Measurements from ENCODE around the gene OSBPL10.

DNA sequence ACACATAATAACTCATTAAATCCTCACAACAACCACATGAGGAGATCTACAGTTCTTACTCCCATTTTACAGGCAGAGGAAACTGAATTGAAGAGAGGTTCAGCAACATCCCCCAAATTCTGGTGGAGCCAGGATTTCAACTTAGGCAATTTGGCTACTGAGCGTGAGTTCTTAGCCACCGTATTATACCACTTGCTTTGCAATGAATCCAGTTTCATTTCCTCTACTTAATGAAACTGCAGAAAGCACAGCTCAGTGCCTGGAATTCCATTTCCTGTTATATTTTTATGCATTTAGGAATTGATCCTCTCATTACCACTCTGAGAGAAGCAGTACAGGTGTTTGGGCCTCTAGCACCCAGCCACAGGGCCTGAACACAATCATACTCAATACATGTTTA is 4.8 kb upstream of the OSBPL10 start:
- TF ChIP-seq, protein P1, sequence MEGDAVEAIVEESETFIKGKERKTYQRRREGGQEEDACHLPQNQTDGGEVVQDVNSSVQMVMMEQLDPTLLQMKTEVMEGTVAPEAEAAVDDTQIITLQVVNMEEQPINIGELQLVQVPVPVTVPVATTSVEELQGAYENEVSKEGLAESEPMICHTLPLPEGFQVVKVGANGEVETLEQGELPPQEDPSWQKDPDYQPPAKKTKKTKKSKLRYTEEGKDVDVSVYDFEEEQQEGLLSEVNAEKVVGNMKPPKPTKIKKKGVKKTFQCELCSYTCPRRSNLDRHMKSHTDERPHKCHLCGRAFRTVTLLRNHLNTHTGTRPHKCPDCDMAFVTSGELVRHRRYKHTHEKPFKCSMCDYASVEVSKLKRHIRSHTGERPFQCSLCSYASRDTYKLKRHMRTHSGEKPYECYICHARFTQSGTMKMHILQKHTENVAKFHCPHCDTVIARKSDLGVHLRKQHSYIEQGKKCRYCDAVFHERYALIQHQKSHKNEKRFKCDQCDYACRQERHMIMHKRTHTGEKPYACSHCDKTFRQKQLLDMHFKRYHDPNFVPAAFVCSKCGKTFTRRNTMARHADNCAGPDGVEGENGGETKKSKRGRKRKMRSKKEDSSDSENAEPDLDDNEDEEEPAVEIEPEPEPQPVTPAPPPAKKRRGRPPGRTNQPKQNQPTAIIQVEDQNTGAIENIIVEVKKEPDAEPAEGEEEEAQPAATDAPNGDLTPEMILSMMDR (IDR thresholded peaks at IDR 0.05), result no peak
- TF ChIP-seq ZFX (IDR thresholded peaks at IDR 0.05; ENCODE audit: borderline replicate concordance), result no peak
